ENCODE measurements around the gene MACIR.
A peak's percentile ranks its signal among the peaks of the same experiment; 100 is the strongest.

Gene MACIR

GRCh38 chr5:103223031-103223955 is 35.3 kb upstream of the MACIR start:
- Histone ChIP-seq H3K27ac (ENCODE audit: poor library complexity, severe bottlenecking) (no peak overlapping the region), H3K9me3 (ENCODE audit: severe bottlenecking) (no peaks in the 10 kb centered on the region), H3K27me3 (ENCODE audit: insufficient read depth, poor library complexity, severe bottlenecking) (no peaks in the 10 kb centered on the region), H3K4me3 (ENCODE audit: severe bottlenecking) (no peak overlapping the region), H3K36me3 (ENCODE audit: low read depth) (no peaks in the 10 kb centered on the region), H3K4me1 (ENCODE audit: insufficient read depth, poor library complexity, severe bottlenecking) (peaks cover 2% of the 10 kb centered on the region)
- ATAC-seq (ENCODE audit: low read depth) (no peak), DNase-seq (ENCODE audit: low spot score) (no peak)
- no peak for TF ChIP-seq CTCF (IDR thresholded peaks at IDR 0.05; ENCODE audit: poor library complexity, severe bottlenecking)

- TF ChIP-seq CTCF (IDR thresholded peaks at IDR 0.05; ENCODE audit: poor library complexity, severe bottlenecking): peak; percentile 91
Measured at GRCh38 chr5:103224118-103224893, 34.3 kb upstream of the MACIR start.

GRCh38 chr5:103224894-103225246 is 33.7 kb upstream of the MACIR start:
- TF ChIP-seq CTCF (IDR thresholded peaks at IDR 0.05; ENCODE audit: poor library complexity, severe bottlenecking): peak; percentile 65
- no peak overlapping the region for H3K4me3 ChIP-seq (ENCODE audit: severe bottlenecking)
- H3K36me3 ChIP-seq (ENCODE audit: low read depth): no peaks in the 10 kb centered on the region
- DNase-seq (ENCODE audit: low spot score) (no peak), ATAC-seq (ENCODE audit: low read depth) (peak; percentile 7; the same call in 1 of the 3 replicates)
- H3K4me1 ChIP-seq (ENCODE audit: insufficient read depth, poor library complexity, severe bottlenecking): no peaks in the 10 kb centered on the region
- no peak overlapping the region for H3K27ac ChIP-seq (ENCODE audit: poor library complexity, severe bottlenecking)
- peaks cover 2% of the 10 kb centered on the region for H3K27me3 ChIP-seq (ENCODE audit: insufficient read depth, poor library complexity, severe bottlenecking)
- no peaks in the 10 kb centered on the region for H3K9me3 ChIP-seq (ENCODE audit: severe bottlenecking)

More at GRCh38 chr5:103224118-103224893, 34.3 kb upstream of the MACIR start:
- H3K9me3 ChIP-seq (ENCODE audit: severe bottlenecking): no peaks in the 10 kb centered on the region
- no peaks in the 10 kb centered on the region for H3K4me1 ChIP-seq (ENCODE audit: insufficient read depth, poor library complexity, severe bottlenecking)
- peak; percentile 90 for ATAC-seq (ENCODE audit: low read depth)
- H3K27me3 ChIP-seq (ENCODE audit: insufficient read depth, poor library complexity, severe bottlenecking): no peaks in the 10 kb centered on the region
- H3K4me3 ChIP-seq (ENCODE audit: severe bottlenecking): no peak overlapping the region
- DNase-seq (ENCODE audit: low spot score): no peak
- H3K36me3 ChIP-seq (ENCODE audit: low read depth): no peaks in the 10 kb centered on the region
- H3K27ac ChIP-seq (ENCODE audit: poor library complexity, severe bottlenecking): no peak overlapping the region

GRCh38 chr5:103228061-103228460 is 30.5 kb upstream of the MACIR start:
- H3K4me3 ChIP-seq (ENCODE audit: severe bottlenecking): no peak overlapping the region
- ATAC-seq (ENCODE audit: low read depth): no peak
- peaks cover 5% of the 10 kb centered on the region for H3K27me3 ChIP-seq (ENCODE audit: insufficient read depth, poor library complexity, severe bottlenecking)
- H3K4me1 ChIP-seq (ENCODE audit: insufficient read depth, poor library complexity, severe bottlenecking): no peaks in the 10 kb centered on the region
- H3K9me3 ChIP-seq (ENCODE audit: severe bottlenecking): no peaks in the 10 kb centered on the region
- no peak overlapping the region for H3K27ac ChIP-seq (ENCODE audit: poor library complexity, severe bottlenecking)
- no peak for TF ChIP-seq CTCF (IDR thresholded peaks at IDR 0.05; ENCODE audit: poor library complexity, severe bottlenecking)
- no peak for DNase-seq (ENCODE audit: low spot score)
- no peaks in the 10 kb centered on the region for H3K36me3 ChIP-seq (ENCODE audit: low read depth)

Data from RWPE2 (cell line).